Neuron (in vitro differentiated cells): ENCODE results near the gene ERBB3.
A peak's percentile ranks its signal among the peaks of the same experiment; 100 is the strongest.
"Not testable (repeated sequence)": the region's sequence is repeated elsewhere in the genome, so short reads cannot be mapped to it uniquely, and the experiment has no call there.

ENCODE experiments used
- H2AFZ ChIP-seq: one replicate; pipeline ENCODE4 v1.6.1; 2013; ENCODE audit warnings: low read depth, mild to moderate bottlenecking, inconsistent platforms, low read length, moderate library complexity
- H3K27me3 ChIP-seq: one replicate; pipeline ENCODE4 v1.6.1; 2013; ENCODE audit warnings: low read length; ENCODE audit not compliant: insufficient read depth
- H3K36me3 ChIP-seq: one replicate; pipeline ENCODE4 v1.6.1; 2013; ENCODE audit warnings: low read length; ENCODE audit not compliant: insufficient read depth
- H3K4me1 ChIP-seq: one replicate; pipeline ENCODE4 v1.6.1; 2013; ENCODE audit warnings: low read length; ENCODE audit not compliant: insufficient read depth
- H3K4me3 ChIP-seq: 2 replicates; pipeline ENCODE4 v1.5.1; 2013; ENCODE audit warnings: mild to moderate bottlenecking, low read length, moderate library complexity
- H3K9me3 ChIP-seq: one replicate; pipeline ENCODE4 v1.6.1; 2013; ENCODE audit warnings: low read length

The ERBB3 gene

DNA sequence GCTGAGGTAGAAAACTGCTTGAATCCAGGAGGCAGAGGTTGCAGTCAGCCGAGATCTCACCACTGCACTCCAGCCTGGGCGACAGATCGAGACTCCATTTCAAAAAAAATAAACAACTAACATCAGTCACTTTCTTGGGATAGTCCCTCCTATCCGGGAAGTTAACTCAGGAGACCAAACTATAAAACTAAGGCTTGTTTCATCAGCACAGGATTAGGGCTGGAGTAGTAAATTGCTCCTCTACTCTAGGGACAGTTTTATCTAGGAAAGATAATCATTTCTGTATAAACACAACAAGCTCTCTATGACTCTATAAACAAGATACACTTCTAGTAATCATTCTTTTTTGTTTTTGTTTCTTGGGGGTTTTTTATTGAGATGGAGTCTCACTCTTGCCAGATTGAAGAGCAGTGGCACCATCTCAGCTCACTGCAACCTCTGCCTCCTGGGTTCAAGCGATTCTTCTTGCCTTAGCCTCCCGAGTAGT lies 26.5 kb upstream of the ERBB3 start:
- no peaks in the 10 kb centered on the region for H3K4me1 ChIP-seq
- no peaks in the 10 kb centered on the region for H3K9me3 ChIP-seq
- H3K27me3 ChIP-seq = no peaks in the 10 kb centered on the region
- no peak overlapping the region for H2AFZ ChIP-seq
- H3K4me3 ChIP-seq = no peak overlapping the region
- no peaks in the 10 kb centered on the region for H3K36me3 ChIP-seq

DNA sequence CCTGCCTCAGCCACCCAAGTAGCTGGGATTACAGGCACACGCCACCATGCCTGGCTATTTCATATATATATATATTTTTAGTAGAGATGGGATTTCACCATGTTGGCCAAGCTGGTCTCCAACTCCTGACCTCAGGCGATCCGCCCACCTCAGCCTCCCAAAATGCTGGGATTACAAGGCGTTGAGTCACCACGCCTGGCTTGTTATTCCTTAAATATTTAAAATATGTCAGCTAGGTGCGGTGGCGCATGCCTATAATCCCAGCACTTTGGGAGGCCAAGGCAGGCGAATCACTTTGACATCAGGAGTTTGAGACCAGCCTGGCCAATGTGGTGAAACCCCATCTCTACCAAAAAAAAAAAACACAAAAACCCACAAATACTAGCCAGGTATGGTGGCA lies 20.0 kb upstream of the ERBB3 start:
- not testable (repeated sequence) for H3K27me3 ChIP-seq, H3K9me3 ChIP-seq, H3K4me1 ChIP-seq, H2AFZ ChIP-seq, H3K36me3 ChIP-seq, H3K4me3 ChIP-seq

DNA sequence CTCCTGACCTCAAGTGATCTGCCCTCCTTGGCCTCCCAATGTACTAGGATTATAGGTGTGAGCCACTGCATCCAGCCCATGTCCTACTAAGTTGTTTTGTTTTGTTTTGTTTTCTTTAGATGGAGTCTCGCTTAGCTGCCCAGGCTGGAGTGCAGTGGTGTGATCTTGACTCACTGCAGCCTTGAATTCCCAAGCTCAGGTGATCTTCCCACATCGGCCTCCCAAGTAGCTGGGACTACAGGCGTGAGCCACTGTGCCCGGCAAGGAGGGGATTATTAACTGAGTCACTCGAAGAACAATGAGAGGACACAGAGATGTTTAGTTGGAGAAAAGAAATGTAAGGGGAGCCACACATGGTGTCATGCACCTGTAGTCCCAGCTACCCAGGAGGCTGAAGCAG lies 18.0 kb upstream of the ERBB3 start:
- no peaks in the 10 kb centered on the region for H3K4me1 ChIP-seq
- H3K27me3 ChIP-seq = no peaks in the 10 kb centered on the region
- H2AFZ ChIP-seq = no peak overlapping the region
- no peaks in the 10 kb centered on the region for H3K9me3 ChIP-seq
- no peak overlapping the region for H3K4me3 ChIP-seq
- no peaks in the 10 kb centered on the region for H3K36me3 ChIP-seq

DNA sequence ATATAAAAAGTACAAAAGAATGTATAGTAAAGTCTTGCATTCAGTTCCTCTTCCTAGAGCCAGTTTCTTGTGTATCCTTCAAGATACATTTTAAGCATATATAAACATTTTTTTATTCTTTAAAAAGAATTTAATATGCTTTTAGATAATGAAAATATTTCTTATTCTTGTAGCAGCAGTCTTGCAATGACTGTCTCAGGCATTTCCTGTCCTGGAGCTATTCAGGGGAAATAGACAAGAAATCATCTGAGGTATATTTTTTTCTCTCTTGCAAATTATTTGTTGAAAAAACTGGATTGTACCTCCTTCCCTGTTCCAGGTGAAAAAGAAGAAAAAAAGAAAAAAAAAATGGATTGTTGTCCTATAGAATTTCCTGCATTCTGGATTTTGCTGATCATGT lies 17.0 kb upstream of the ERBB3 start:
- no peaks in the 10 kb centered on the region for H3K27me3 ChIP-seq

DNA sequence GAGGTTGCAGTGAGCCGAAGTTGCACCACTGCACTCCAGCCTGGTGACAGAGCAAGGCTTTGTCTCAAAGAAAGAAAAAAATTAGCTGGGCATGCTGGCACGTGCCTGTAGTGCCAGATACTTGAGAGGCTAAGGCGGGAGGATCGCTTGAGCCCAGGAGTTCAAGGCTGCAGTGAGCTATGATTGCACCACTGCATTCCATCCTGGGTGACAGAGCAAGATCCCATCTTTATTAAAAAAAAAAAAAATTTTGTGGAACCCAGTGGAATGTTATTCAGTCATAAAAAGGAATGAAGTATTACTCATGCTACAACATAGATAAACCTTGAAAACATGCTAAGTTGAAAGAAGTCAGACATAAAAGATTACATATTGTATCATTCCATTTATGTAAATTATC lies 8.3 kb upstream of the ERBB3 start:
- Histone ChIP-seq H3K4me1 (no peaks in the 10 kb centered on the region), H3K36me3 (no peaks in the 10 kb centered on the region), H3K27me3 (no peaks in the 10 kb centered on the region), H3K4me3 (no peak overlapping the region), H2AFZ (no peak overlapping the region), H3K9me3 (peaks cover 5% of the 10 kb centered on the region)

More for the DNA sequence above, 17.0 kb upstream of the ERBB3 start:
- Histone ChIP-seq H3K9me3 (no peaks in the 10 kb centered on the region), H3K4me3 (no peak overlapping the region), H3K36me3 (no peaks in the 10 kb centered on the region), H3K4me1 (no peaks in the 10 kb centered on the region), H2AFZ (no peak overlapping the region)

DNA sequence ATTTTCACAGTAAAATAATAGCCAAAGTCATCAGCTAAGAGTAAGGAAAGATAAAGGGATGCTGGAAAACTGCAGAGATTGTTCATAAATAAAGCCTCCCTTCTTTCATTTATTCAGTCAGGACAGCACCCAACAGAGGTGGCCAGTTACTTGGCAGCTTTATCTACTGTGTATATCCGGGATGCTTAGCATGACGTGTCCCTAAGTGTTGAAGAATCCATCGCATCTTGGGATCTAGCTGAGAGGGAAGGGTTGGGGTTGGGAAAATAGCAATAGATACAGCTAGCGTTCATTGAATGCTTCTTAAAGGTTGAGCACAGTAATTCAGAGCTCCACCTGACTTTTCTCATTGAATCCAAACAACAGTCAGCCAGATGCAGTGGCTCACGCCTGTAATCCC lies 5.6 kb upstream of the ERBB3 start:
- H3K27me3 ChIP-seq = peaks cover 8% of the 10 kb centered on the region
- no peaks in the 10 kb centered on the region for H3K36me3 ChIP-seq
- peaks cover 2% of the 10 kb centered on the region for H3K9me3 ChIP-seq
- no peak overlapping the region for H3K4me3 ChIP-seq
- H2AFZ ChIP-seq = no peak overlapping the region
- H3K4me1 ChIP-seq = peaks cover under 1% of the 10 kb centered on the region

DNA sequence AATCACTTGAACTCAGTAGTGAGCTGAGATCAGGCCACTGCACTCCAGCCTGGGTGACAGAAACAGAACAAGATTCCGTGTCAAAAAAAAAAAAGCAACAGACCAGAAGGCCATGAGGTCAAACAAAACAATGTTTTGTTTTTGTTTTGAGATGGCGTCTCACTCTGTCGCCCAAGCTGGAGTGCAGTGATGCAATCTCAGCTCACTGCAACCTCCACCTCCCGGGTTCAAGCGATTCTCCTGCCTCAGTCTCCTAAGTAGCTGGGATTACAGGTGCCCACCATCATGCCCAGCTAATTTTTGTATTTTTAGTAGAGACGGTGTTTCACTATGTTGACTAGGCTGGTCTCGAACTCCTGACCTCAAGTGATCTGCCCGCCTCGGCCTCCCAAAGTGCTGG lies 2.0 kb upstream of the ERBB3 start:
- Histone ChIP-seq H3K4me1 (peaks cover 13% of the 10 kb centered on the region), H3K27me3 (peaks cover 44% of the 10 kb centered on the region)
- H3K36me3 ChIP-seq, H2AFZ ChIP-seq, H3K4me3 ChIP-seq, H3K9me3 ChIP-seq: not testable (repeated sequence)

DNA sequence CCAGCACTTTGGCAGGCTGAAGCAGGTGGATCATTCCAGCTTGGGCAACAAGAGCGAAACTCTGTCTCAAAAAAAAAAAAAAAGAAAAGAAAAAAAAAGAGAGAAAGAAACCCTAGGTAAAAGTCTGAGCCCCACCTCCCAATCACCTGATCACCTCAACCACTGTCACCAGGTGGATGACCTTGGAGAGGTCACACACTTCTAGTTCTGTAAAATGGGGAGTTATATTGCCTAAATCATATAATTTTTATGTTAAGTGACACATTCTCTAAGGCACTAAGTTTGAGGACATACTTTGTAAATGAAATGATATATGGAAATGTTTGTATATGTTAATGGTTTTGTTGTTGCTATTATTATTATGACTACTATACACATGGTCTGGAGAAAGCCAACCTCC lies 1.5 kb upstream of the ERBB3 start:
- H3K4me3 ChIP-seq = no peak overlapping the region
- no peaks in the 10 kb centered on the region for H3K36me3 ChIP-seq
- H3K9me3 ChIP-seq = peaks cover 2% of the 10 kb centered on the region
- peaks cover 48% of the 10 kb centered on the region for H3K27me3 ChIP-seq
- peaks cover 13% of the 10 kb centered on the region for H3K4me1 ChIP-seq
- H2AFZ ChIP-seq = no peak overlapping the region

DNA sequence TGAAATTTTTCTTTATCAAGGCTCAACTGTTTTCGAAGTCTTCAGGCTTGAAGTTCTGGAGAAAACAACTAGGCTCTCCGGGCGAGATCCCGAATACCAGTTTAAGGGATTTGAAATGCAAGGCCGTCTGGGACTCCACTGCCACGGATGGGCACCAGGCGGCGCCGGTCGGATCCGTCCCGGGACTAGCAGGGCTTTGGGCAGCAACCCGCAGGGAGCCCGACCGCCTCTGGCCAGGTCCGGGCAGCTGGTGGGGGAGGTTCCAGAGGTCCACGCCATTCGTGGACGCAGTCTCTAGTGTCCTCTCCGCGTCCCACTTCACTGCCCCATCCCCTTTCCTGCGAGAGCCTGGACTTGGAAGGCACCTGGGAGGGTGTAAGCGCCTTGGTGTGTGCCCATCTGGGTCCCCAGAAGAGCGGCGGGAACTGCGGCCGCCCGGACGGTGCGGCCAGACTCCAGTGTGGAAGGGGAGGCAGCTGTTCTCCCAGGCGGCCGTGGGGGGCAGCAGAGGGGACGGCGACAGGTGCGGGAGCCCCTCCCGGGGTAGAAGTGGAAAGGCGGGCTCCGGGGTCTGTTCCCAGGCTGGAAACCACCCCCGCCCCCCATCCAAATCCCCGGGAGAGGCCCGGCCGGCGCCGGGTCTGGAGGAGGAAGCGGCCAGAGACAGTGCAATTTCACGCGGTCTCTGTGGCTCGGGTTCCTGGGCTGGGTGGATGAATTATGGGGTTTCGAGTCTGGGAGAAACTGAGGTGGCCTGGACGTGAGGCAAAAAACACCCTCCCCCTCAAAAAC lies 838 bp upstream of the ERBB3 start:
- no peaks in the 10 kb centered on the region for H3K36me3 ChIP-seq
- H3K27me3 ChIP-seq = peaks cover 51% of the 10 kb centered on the region
- H3K4me3 ChIP-seq = peak overlapping the region; percentile 41
- H2AFZ ChIP-seq = peak overlapping the region; percentile 83
- peaks cover under 1% of the 10 kb centered on the region for H3K9me3 ChIP-seq
- H3K4me1 ChIP-seq = peaks cover 13% of the 10 kb centered on the region

DNA sequence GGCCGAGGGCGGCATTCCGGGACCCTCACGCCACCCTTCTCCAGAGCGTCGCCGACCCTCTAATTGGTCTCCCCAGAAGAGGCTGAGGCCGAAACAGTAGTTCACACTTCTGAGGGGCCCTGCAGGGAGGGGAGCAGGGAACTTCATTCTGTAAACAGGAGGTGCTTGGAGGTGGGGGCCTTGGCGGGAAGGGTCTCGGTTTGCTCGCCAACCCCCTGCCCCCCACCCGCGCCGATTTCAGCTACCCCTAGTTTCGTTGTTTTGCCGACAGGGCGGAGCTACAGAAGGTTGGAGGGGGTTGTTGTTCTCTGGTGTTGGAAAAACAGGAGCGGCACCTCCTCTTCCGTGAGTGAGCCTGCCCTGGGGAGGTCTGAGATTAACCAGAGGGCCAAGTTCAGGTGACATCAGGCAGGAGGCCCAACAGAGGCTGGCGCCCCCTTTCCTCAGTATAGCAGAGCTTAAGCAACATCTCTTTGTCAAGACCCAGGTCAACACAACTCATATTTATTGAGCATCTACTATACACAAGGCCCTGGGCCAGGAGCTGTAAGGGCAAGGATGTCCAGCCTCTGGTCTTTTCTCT lies 682 bp downstream of the ERBB3 start:
- H3K4me1 ChIP-seq = peaks cover 13% of the 10 kb centered on the region
- H3K9me3 ChIP-seq = no peaks in the 10 kb centered on the region
- no peak overlapping the region for H2AFZ ChIP-seq
- H3K27me3 ChIP-seq = peaks cover 51% of the 10 kb centered on the region
- no peaks in the 10 kb centered on the region for H3K36me3 ChIP-seq
- H3K4me3 ChIP-seq = peak overlapping the region; percentile 41

DNA sequence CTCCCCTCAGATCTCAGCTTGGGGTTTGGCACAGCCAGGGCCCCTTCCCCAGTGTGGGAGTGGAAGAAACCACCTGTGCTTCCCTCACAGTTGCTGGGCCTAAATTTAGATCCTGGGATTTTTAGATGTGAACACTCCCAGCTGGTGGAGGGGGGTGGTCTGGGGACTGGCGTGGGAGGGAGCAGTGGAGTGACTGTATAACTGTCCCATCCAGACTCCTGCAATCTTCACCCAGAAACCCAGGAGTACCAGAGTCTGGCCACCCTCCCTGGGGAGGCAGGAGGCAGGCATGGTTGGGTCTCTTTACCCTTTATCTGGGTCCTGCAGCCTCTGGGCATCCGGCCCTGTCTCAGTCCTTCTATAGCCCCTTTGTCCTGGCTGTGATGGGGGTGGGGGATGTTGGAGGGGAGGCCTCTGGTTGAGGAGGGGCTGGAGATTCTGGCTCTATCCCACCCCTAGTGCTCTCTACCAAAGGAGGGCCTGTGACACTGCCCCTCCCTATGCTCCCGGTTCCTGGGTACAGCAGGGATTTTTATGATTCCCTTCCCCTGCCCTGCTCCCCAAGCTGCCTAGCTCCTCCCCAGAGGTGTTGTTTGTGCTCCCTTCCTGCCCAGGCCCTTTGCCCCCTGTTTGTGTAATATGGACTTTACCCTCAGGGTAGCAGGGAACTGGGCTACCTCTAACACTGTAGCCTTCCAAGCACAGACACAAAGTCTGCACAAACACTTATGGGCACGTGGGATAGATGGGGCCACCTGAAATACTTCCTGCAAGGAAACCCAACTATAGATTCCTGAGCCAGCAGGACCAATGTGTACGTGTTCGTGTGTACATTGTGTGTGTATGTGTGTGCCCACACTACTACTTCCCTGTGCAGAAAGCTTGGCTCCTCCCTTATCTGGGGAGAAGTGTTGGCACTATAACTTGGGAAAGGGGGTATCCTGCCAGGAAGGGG lies 1.7 kb downstream of the ERBB3 start:
- Histone ChIP-seq H3K36me3 (no peaks in the 10 kb centered on the region), H3K4me3 (no peak overlapping the region), H3K4me1 (peaks cover 13% of the 10 kb centered on the region), H3K9me3 (no peaks in the 10 kb centered on the region), H3K27me3 (peaks cover 51% of the 10 kb centered on the region), H2AFZ (no peak overlapping the region)

DNA sequence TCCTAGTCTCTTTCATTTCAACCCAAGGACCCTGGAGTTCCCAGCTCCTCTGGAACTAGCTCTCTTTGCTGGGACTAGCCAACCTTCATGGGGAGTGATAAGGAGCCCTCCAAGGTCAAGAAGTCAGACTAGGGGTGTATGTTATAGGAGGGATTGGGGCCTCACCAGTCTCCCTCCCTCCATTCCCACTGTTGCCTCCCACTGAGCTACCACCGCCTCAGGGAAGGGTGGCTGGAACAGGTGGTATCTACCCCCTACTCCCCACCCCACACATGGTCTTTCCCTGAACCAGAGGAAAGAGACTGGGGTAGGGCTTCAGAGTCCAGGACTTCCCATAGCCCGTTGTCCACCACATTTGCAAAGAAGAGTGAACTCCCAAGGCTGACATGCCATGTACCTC lies 2.4 kb downstream of the ERBB3 start:
- H3K27me3 ChIP-seq = peaks cover 51% of the 10 kb centered on the region
- no peaks in the 10 kb centered on the region for H3K36me3 ChIP-seq
- no peak overlapping the region for H3K4me3 ChIP-seq

DNA sequence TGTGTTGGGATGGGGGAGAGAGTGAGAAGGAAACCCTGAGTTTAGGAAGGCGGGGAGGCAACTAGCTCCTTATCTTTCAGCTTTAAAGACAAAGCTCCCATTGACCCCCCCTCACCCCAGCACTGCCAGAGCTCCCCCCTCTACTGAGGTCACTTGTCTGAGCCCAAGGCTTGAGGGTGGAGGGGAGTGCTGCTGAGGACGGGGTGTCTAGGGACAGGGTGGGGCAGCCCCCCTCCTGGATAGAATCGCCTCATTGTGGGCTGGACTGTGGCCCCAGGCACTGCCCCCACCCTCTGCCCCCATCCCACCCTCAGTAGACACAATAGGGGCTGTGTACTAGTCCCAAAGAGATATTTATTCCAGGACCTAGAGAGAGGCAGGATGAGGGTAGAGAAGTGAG lies 3.0 kb downstream of the ERBB3 start:
- Histone ChIP-seq H3K4me3 (no peak overlapping the region), H3K27me3 (peaks cover 51% of the 10 kb centered on the region), H2AFZ (no peak overlapping the region), H3K9me3 (no peaks in the 10 kb centered on the region), H3K36me3 (no peaks in the 10 kb centered on the region), H3K4me1 (peaks cover 13% of the 10 kb centered on the region)

More for the DNA sequence above, 2.4 kb downstream of the ERBB3 start:
- no peak overlapping the region for H2AFZ ChIP-seq
- H3K4me1 ChIP-seq = peaks cover 13% of the 10 kb centered on the region
- H3K9me3 ChIP-seq = no peaks in the 10 kb centered on the region
